PFSK-1 (cell line): ENCODE results near the gene JPH4.

Experiments used
- FOXP2 ChIP-seq: optimal IDR thresholded peaks from 2 replicates; pipeline ENCODE3; 2011; ENCODE audit warnings: borderline replicate concordance, control low read depth, inconsistent platforms; ENCODE audit not compliant: insufficient read depth; ENCODE audit errors: extremely low read length, extremely low read depth
- POLR2AphosphoS5 ChIP-seq: IDR thresholded peaks from 2 replicates; pipeline ENCODE4 v1.6.1; 2012; ENCODE audit warnings: low read depth, mild to moderate bottlenecking, control low read depth, low read length, moderate library complexity
- REST ChIP-seq, 2 experiments: IDR thresholded peaks; 2 replicates each; pipeline versions ENCODE4 v1.6.1 to v1.8.0; 2011 to 2012; ENCODE audit warnings: low read depth in 2 of 2, low read length in 2 of 2, control low read depth in 1 of 2, inconsistent platforms in 1 of 2, mild to moderate bottlenecking in 1 of 2, moderate library complexity in 1 of 2; ENCODE audit not compliant: insufficient read depth in 1 of 2
- SIN3A ChIP-seq: IDR thresholded peaks from 2 replicates; pipeline ENCODE4 v1.6.1; 2012; ENCODE audit warnings: mild to moderate bottlenecking, low read length, moderate library complexity, borderline replicate concordance; ENCODE audit not compliant: insufficient read depth
- TAF1 ChIP-seq: IDR thresholded peaks from 2 replicates; pipeline ENCODE4 v1.6.1; 2012; ENCODE audit warnings: low read length, control low read depth, borderline replicate concordance; ENCODE audit not compliant: insufficient read depth

The JPH4 gene

GRCh38 chr14:23622990-23623389 lies 44.4 kb upstream of the JPH4 start:
- TF ChIP-seq FOXP2 = no peak
- TF ChIP-seq REST (IDR thresholded peaks at IDR 0.05; ENCODE audit: insufficient read depth in 1 of 2, low read depth in 2 of 2, low read length in 2 of 2) = no peak
- TF ChIP-seq TAF1 = no peak
- no peak for TF ChIP-seq POLR2AphosphoS5
- no peak for TF ChIP-seq SIN3A

DNA sequence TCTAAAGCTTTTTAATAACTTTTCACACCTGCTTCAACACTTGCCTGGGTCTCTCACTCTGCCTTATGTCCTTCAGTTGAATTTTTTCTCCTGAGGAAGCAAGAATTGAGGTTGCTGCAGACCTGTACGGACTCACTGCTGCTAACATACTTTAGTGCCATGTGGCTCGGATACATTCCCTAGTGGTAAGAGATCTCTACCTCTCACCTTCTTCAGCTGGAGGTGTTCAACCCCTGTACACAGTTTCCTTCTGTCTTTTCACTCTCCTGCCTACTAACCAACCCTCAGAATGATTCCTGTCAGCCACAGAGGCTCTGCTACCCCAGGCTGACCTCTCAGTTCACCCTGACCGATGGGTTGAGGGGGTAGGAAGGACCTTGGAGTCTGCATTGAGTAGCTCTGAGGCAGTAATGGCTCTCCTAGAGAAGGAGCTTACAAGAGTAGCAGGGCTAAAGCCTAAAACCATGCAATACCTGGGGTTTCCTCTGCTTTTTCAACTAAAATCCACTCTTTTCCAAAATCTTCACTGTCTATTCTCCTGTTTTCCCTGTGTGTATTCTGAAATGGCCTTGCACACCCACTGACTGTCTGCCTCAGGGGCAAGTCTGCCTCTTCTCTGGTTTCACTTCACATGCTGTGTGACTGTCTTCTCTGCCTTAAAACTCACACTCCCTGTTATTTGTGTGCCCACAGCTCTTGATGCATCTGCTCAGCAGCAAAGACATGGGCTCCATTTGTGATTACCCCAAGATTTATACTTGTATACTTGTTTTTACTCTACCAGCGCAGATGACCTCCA lies 43.5 kb upstream of the JPH4 start:
- TF ChIP-seq POLR2AphosphoS5 (no peak), REST (IDR thresholded peaks at IDR 0.05; ENCODE audit: insufficient read depth in 1 of 2, low read depth in 2 of 2, low read length in 2 of 2) (no peak), TAF1 (no peak), FOXP2 (no peak), SIN3A (no peak)

GRCh38 chr14:23621204-23621931 lies 42.8 kb upstream of the JPH4 start:
- TF ChIP-seq POLR2AphosphoS5 (no peak), SIN3A (no peak), FOXP2 (no peak), REST (IDR thresholded peaks at IDR 0.05; ENCODE audit: insufficient read depth in 1 of 2, low read depth in 2 of 2, low read length in 2 of 2) (no peak), TAF1 (no peak)

- TF ChIP-seq REST (IDR thresholded peaks at IDR 0.05; ENCODE audit: insufficient read depth in 1 of 2, low read depth in 2 of 2, low read length in 2 of 2) (no peak), POLR2AphosphoS5 (no peak), TAF1 (no peak), FOXP2 (no peak), SIN3A (no peak)
Observed at GRCh38 chr14:23620177-23620702, 41.6 kb upstream of the JPH4 start.
